ENCODE measurements around the gene LIM2. TPM values are rescaled to one million over a fixed set of nuclear protein-coding genes. Genes with fewer than 3 reads are reported as not detected.
A peak's percentile ranks its signal among the peaks of the same experiment; 100 is the strongest.
"Not testable (repeated sequence)": the region's sequence is repeated elsewhere in the genome, so short reads cannot be mapped to it uniquely, and the experiment has no call there.

The LIM2 gene
- total and polyA plus RNA-seq, 2 donors = not detected

DNA sequence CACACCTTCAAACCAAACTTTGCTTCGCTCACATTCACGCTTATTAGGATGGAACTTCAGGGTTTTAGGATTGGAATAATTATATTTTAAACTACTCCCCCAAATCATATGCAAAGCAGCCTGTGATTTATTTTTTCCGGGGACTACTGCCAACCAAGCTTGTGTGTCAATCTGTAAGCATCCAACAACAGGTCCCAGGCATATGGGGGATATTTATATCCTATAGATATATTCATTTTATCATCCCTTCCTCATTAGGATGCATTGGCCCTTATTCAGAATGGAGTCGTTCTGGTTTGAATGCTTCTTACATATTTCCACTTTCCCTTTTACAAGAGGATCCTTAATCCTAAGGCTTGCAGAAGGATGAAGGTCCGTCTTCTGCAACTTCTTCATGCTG, 11.5 kb upstream of the LIM2 start:
- no peak for DNase-seq (ENCODE audit: low read depth in 6 of 9, low spot score in 9 of 9)
- Histone ChIP-seq H3K4me3 (ENCODE audit: low read length in 2 of 2) (no peak overlapping the region), H3K27ac (ENCODE audit: low read depth in 1 of 2, low read length in 1 of 2) (no peak overlapping the region), H3K9me3 (ENCODE audit: control insufficient read depth in 2 of 2, insufficient read depth in 1 of 2, low read length in 1 of 2) (peaks cover 3 to 16% of the 10 kb centered on the region in 2 donors), H3K4me1 (ENCODE audit: control insufficient read depth in 2 of 2, insufficient read depth in 2 of 2, low read length in 2 of 2) (peaks cover 0 to 25% of the 10 kb centered on the region in 2 donors), H3K36me3 (ENCODE audit: control insufficient read depth in 2 of 2, insufficient read depth in 2 of 2, low read length in 1 of 2) (no peaks in the 10 kb centered on the region), H3K27me3 (ENCODE audit: control insufficient read depth in 2 of 2, insufficient read depth in 1 of 2, low read length in 1 of 2) (no peaks in the 10 kb centered on the region)
- WGBS = 98% methylated on average over 5 of the region's 5 CpGs

DNA sequence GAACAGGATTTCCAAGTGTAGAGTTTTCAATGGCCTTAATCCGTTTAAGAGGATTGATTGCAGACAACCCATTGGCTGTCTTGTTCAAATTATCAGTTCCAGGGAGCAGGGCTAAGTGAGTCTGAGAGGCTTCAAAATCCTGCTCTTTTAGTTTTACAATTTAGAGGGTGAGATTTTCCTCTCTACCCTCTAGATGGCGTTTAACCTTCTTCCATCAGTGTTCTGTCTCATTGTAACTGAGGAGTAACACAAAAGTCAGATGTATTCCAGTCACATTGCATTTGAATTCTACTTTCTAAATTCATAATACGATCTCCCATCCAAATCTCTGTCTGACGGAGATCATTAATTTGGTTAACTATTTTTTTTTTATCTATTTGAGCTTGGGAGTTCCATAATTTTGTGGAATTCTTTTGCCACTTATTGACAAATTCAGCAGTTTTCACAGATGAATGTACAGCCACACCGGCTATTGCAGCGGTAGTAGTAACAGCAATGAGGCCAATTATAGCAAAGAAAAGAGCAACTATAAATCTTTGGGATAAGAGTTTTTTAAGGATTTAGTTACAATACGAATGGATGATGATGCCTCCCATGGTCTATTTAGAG, 10.4 kb upstream of the LIM2 start:
- DNase-seq (ENCODE audit: low read depth in 6 of 9, low spot score in 9 of 9) = peak in 1 of 9 donors; percentile 53
- Histone ChIP-seq H3K4me1 (ENCODE audit: control insufficient read depth in 2 of 2, insufficient read depth in 2 of 2, low read length in 2 of 2) (peaks cover 3 to 32% of the 10 kb centered on the region in 2 donors), H3K27ac (ENCODE audit: low read depth in 1 of 2, low read length in 1 of 2) (no peak overlapping the region), H3K36me3 (ENCODE audit: control insufficient read depth in 2 of 2, insufficient read depth in 2 of 2, low read length in 1 of 2) (no peaks in the 10 kb centered on the region), H3K27me3 (ENCODE audit: control insufficient read depth in 2 of 2, insufficient read depth in 1 of 2, low read length in 1 of 2) (no peaks in the 10 kb centered on the region), H3K4me3 (ENCODE audit: low read length in 2 of 2) (no peak overlapping the region), H3K9me3 (ENCODE audit: control insufficient read depth in 2 of 2, insufficient read depth in 1 of 2, low read length in 1 of 2) (peaks cover 3 to 8% of the 10 kb centered on the region in 2 donors)
- 53% methylated on average over 7 of the region's 7 CpGs for WGBS

DNA sequence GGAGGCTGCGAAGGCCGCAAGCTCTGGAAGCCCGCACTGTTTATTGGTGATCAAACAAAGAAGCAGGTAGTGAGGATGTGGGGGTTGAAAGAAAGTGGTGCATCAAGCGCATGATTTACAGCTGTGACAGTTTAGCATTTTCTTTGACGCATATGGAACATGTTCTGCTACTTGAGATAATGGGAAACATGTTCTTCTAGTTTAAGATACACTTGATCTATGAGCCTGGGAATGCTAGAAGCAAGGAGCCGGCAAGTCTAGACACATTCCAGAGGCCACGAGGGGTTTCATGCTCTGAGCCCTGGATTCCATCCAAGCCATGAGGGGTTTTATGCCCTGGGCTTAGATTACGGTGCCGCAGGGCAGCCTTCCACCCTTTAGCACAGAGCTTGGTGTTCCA, 9.7 kb upstream of the LIM2 start:
- not testable (repeated sequence) for H3K27me3 ChIP-seq (ENCODE audit: control insufficient read depth in 2 of 2, insufficient read depth in 1 of 2, low read length in 1 of 2); H3K4me3 ChIP-seq (ENCODE audit: low read length in 2 of 2); H3K36me3 ChIP-seq (ENCODE audit: control insufficient read depth in 2 of 2, insufficient read depth in 2 of 2, low read length in 1 of 2); H3K9me3 ChIP-seq (ENCODE audit: control insufficient read depth in 2 of 2, insufficient read depth in 1 of 2, low read length in 1 of 2); H3K27ac ChIP-seq (ENCODE audit: low read depth in 1 of 2, low read length in 1 of 2); DNase-seq (ENCODE audit: low read depth in 6 of 9, low spot score in 9 of 9)
- peaks cover 3 to 32% of the 10 kb centered on the region in 2 donors for H3K4me1 ChIP-seq (ENCODE audit: control insufficient read depth in 2 of 2, insufficient read depth in 2 of 2, low read length in 2 of 2)
- 88% methylated on average over 9 of the region's 9 CpGs for WGBS

DNA sequence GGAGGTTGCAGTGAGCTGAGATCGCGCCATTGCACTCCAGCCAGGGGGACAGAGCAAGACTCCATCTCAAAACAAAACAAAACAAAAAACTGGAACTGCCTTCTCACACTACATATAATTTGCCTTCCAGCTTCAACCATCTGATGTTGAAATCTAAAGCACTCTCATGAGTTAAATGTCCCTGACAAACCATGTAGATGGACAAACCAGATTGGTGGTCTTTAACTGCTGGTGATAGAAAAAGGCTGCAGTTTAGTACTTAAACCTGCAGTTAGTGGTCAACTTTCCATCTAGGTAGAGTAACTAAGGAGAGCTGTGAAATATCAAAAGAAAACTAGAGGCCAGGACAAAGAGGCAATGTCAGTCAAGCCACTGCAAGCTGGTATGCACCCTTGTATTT, 8.4 kb upstream of the LIM2 start:
- no peaks in the 10 kb centered on the region for H3K9me3 ChIP-seq (ENCODE audit: control insufficient read depth in 2 of 2, insufficient read depth in 1 of 2, low read length in 1 of 2)
- no peaks in the 10 kb centered on the region for H3K27me3 ChIP-seq (ENCODE audit: control insufficient read depth in 2 of 2, insufficient read depth in 1 of 2, low read length in 1 of 2)
- peaks cover 3 to 32% of the 10 kb centered on the region in 2 donors for H3K4me1 ChIP-seq (ENCODE audit: control insufficient read depth in 2 of 2, insufficient read depth in 2 of 2, low read length in 2 of 2)
- no peak overlapping the region for H3K4me3 ChIP-seq (ENCODE audit: low read length in 2 of 2)
- H3K36me3 ChIP-seq (ENCODE audit: control insufficient read depth in 2 of 2, insufficient read depth in 2 of 2, low read length in 1 of 2) = no peaks in the 10 kb centered on the region
- WGBS = 100% methylated on average over 2 of the region's 2 CpGs
- DNase-seq (ENCODE audit: low read depth in 6 of 9, low spot score in 9 of 9) = no peak
- no peak overlapping the region for H3K27ac ChIP-seq (ENCODE audit: low read depth in 1 of 2, low read length in 1 of 2)

DNA sequence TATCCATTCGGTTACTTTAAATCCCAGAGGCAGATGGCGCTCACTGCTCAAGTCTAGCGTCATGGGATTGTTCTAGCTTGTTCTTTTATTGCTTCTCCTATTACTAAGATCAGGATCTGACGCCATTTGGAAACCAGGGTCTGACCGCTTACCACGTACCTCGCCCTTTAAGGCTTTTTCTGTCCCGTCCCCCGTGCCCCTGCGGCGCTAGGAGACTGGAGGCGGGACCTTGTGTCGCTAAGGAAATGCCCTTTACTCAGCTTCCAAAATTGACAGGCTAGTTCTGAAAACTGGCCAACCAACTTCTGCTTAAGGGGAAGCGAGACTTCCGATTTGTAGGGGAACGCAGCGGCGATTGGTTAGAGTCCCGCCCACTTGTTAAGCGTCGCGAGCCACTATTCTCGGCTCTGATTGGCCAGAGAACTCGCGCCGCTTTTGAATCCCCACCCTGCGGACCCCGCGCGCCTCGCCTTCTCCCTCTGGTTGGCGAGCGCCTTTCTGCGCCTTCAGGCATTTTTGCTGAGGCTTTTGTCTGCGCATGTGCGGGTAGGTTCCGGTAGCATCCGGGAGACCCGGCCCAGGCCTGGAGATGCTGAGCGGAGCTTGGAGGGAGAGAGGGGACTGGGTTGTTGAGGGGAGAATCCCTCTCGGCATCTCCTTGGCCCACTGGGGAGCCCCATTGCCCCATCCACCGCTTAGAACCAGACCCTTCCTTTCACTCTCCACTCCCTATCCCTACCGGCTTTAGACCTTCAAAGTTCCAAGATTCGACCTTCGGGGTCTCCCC, 6.5 kb upstream of the LIM2 start:
- WGBS = 3% methylated on average over 45 of the region's 45 CpGs
- peak; percentile 81 to 98 (median 94) for DNase-seq (ENCODE audit: low read depth in 6 of 9, low spot score in 9 of 9)
- H3K36me3 ChIP-seq (ENCODE audit: control insufficient read depth in 2 of 2, insufficient read depth in 2 of 2, low read length in 1 of 2) = no peaks in the 10 kb centered on the region

DNA sequence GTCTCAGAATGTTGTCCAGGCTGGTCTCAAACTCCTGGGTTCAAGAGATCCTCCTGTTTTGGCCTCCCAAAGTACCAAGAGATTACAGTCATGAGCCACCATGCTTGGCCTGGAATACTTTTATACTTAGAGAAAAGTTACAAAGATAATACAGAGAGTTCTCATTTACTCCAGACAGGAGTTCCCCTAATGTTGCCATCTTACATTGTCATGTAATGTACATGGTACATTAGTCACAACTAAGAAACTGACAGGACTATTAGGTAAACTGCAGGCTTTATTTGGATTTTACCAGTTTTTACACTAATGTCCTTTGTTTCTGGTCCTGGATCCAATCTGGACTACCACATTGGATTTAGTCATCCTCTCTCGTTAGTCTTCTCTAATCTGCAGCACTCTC, 4.9 kb upstream of the LIM2 start:
- Histone ChIP-seq H3K4me3 (ENCODE audit: low read length in 2 of 2) (no peak overlapping the region), H3K27me3 (ENCODE audit: control insufficient read depth in 2 of 2, insufficient read depth in 1 of 2, low read length in 1 of 2) (no peaks in the 10 kb centered on the region), H3K4me1 (ENCODE audit: control insufficient read depth in 2 of 2, insufficient read depth in 2 of 2, low read length in 2 of 2) (peaks cover 7 to 36% of the 10 kb centered on the region in 2 donors), H3K36me3 (ENCODE audit: control insufficient read depth in 2 of 2, insufficient read depth in 2 of 2, low read length in 1 of 2) (no peaks in the 10 kb centered on the region), H3K27ac (ENCODE audit: low read depth in 1 of 2, low read length in 1 of 2) (no peak overlapping the region), H3K9me3 (ENCODE audit: control insufficient read depth in 2 of 2, insufficient read depth in 1 of 2, low read length in 1 of 2) (no peaks in the 10 kb centered on the region)
- no peak for DNase-seq (ENCODE audit: low read depth in 6 of 9, low spot score in 9 of 9)
- WGBS = 98% methylated on average over 1 of the region's 1 CpG

More for the DNA sequence above, 6.5 kb upstream of the LIM2 start:
- Histone ChIP-seq H3K4me1 (ENCODE audit: control insufficient read depth in 2 of 2, insufficient read depth in 2 of 2, low read length in 2 of 2) (peaks cover 7 to 36% of the 10 kb centered on the region in 2 donors), H3K4me3 (ENCODE audit: low read length in 2 of 2) (peak overlapping the region; percentile 54 to 55), H3K27ac (ENCODE audit: low read depth in 1 of 2, low read length in 1 of 2) (peak overlapping the region; percentile 78 to 86), H3K27me3 (ENCODE audit: control insufficient read depth in 2 of 2, insufficient read depth in 1 of 2, low read length in 1 of 2) (no peaks in the 10 kb centered on the region), H3K9me3 (ENCODE audit: control insufficient read depth in 2 of 2, insufficient read depth in 1 of 2, low read length in 1 of 2) (no peaks in the 10 kb centered on the region)

DNA sequence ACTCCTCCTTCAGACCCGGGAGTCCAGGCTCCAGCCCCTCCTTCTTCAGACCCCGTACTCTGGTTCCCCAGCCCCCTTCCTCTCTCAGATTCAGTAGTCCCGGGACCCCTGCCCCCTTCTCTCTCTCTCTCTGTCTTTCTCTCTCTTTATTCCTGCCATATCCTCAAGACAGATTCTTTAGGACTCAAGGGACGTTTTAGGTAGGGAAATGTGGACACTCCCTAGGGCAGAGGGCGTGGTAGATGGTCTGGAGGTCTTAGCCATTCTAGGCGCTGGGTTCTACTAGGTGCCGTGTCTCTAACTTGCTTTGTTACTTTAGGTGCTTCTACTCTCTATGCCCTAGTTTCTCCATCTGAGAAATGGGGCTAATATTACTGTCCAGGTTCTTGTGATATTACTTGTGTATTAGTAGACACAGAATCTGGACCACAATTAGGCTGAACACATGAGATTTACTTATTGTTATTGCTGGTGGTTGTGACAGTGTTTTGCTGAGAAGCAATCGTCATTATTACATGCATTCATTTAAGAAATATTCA, 3.4 kb upstream of the LIM2 start:
- Histone ChIP-seq H3K9me3 (ENCODE audit: control insufficient read depth in 2 of 2, insufficient read depth in 1 of 2, low read length in 1 of 2) (no peaks in the 10 kb centered on the region), H3K27ac (ENCODE audit: low read depth in 1 of 2, low read length in 1 of 2) (peak overlapping the region in 1 of 2 donors; percentile 32), H3K36me3 (ENCODE audit: control insufficient read depth in 2 of 2, insufficient read depth in 2 of 2, low read length in 1 of 2) (no peaks in the 10 kb centered on the region), H3K4me3 (ENCODE audit: low read length in 2 of 2) (peak overlapping the region in 1 of 2 donors; percentile 29), H3K4me1 (ENCODE audit: control insufficient read depth in 2 of 2, insufficient read depth in 2 of 2, low read length in 2 of 2) (peaks cover 7 to 36% of the 10 kb centered on the region in 2 donors), H3K27me3 (ENCODE audit: control insufficient read depth in 2 of 2, insufficient read depth in 1 of 2, low read length in 1 of 2) (no peaks in the 10 kb centered on the region)
- DNase-seq (ENCODE audit: low read depth in 6 of 9, low spot score in 9 of 9) = no peak
- 72% methylated on average over 8 of the region's 8 CpGs for WGBS

DNA sequence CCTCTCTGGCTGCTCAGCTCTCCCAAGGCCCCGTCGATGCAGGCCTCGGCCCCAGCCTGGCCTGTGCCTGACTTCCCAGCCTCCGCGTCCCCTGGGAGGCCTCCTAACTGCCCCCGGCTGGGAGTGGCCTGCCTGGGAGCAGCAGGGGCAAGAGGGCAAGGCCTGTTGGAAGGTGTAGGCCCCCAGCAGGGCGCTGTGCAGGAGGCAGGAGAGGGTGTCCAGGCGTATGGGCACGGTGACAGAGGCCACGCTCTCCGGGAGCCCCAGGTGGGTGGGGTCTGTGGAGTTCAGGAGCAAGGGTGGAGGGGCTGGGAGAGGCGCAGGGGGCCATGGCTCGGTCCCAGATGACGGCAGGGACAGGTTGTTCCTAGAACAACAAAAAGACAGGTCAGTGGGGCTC, 1.4 kb upstream of the LIM2 start:
- Histone ChIP-seq H3K4me1 (ENCODE audit: control insufficient read depth in 2 of 2, insufficient read depth in 2 of 2, low read length in 2 of 2) (peaks cover 7 to 24% of the 10 kb centered on the region in 2 donors), H3K36me3 (ENCODE audit: control insufficient read depth in 2 of 2, insufficient read depth in 2 of 2, low read length in 1 of 2) (no peaks in the 10 kb centered on the region), H3K4me3 (ENCODE audit: low read length in 2 of 2) (no peak overlapping the region), H3K27ac (ENCODE audit: low read depth in 1 of 2, low read length in 1 of 2) (no peak overlapping the region), H3K27me3 (ENCODE audit: control insufficient read depth in 2 of 2, insufficient read depth in 1 of 2, low read length in 1 of 2) (no peaks in the 10 kb centered on the region), H3K9me3 (ENCODE audit: control insufficient read depth in 2 of 2, insufficient read depth in 1 of 2, low read length in 1 of 2) (no peaks in the 10 kb centered on the region)
- no peak for DNase-seq (ENCODE audit: low read depth in 6 of 9, low spot score in 9 of 9)
- 97% methylated on average over 14 of the region's 14 CpGs for WGBS

DNA sequence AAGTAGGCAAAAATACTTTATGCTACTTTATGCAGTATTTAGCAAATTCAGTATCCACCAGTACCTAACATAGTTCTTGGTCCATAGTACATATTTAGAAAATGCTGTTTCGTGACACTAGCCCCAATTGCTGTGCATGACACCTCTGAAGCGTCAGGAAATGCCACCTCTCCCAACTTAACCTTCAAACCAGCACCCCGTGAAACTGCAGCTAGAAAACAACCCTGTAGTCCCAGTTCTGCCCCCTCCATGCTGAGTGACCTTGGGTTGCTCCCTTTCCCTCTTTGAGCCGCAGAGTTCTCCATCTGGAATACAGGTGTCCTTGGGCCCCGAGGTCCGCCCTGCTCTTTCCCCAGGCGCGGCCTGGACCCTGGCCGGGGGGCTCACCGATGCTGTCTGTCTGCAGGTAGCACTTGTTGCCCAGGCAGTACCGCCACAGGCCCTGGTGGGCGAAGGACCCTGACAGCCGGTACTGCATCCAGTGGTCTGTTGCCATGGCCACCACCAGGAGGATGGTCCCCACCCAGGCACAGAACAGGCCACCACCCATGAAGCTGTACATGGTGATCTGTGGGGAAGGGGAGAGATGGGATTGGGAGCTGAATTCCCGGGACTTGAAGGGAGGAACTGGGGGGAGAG, 773 bp downstream of the LIM2 start:
- Histone ChIP-seq H3K36me3 (ENCODE audit: control insufficient read depth in 2 of 2, insufficient read depth in 2 of 2, low read length in 1 of 2) (no peaks in the 10 kb centered on the region), H3K27me3 (ENCODE audit: control insufficient read depth in 2 of 2, insufficient read depth in 1 of 2, low read length in 1 of 2) (no peaks in the 10 kb centered on the region), H3K4me1 (ENCODE audit: control insufficient read depth in 2 of 2, insufficient read depth in 2 of 2, low read length in 2 of 2) (peaks cover 4 to 18% of the 10 kb centered on the region in 2 donors), H3K9me3 (ENCODE audit: control insufficient read depth in 2 of 2, insufficient read depth in 1 of 2, low read length in 1 of 2) (no peaks in the 10 kb centered on the region), H3K4me3 (ENCODE audit: low read length in 2 of 2) (no peak overlapping the region), H3K27ac (ENCODE audit: low read depth in 1 of 2, low read length in 1 of 2) (no peak overlapping the region)
- 97% methylated on average over 14 of the region's 14 CpGs for WGBS
- DNase-seq (ENCODE audit: low read depth in 6 of 9, low spot score in 9 of 9) = no peak

Data from thymus (tissue), 11 donors.